T-helper 2 cell (primary cell): ENCODE results near the gene ARID1A.
"Not testable (repeated sequence)": the region's sequence is repeated elsewhere in the genome, so short reads cannot be mapped to it uniquely, and the experiment has no call there.

ENCODE experiments used
- DNase-seq, 5 experiments: peaks; one replicate each; pipeline versions ENCODE4 v3.0.0 to v3.0.0-alpha.2; 2012 to 2022
- total RNA-seq, 2 donors: gene quantifications; one replicate each; lab custom pipeline; 2026; lab: John Stamatoyannopoulos, UW

ARID1A gene
- 114 to 142 reads per million in 2 donors for total RNA-seq

DNA sequence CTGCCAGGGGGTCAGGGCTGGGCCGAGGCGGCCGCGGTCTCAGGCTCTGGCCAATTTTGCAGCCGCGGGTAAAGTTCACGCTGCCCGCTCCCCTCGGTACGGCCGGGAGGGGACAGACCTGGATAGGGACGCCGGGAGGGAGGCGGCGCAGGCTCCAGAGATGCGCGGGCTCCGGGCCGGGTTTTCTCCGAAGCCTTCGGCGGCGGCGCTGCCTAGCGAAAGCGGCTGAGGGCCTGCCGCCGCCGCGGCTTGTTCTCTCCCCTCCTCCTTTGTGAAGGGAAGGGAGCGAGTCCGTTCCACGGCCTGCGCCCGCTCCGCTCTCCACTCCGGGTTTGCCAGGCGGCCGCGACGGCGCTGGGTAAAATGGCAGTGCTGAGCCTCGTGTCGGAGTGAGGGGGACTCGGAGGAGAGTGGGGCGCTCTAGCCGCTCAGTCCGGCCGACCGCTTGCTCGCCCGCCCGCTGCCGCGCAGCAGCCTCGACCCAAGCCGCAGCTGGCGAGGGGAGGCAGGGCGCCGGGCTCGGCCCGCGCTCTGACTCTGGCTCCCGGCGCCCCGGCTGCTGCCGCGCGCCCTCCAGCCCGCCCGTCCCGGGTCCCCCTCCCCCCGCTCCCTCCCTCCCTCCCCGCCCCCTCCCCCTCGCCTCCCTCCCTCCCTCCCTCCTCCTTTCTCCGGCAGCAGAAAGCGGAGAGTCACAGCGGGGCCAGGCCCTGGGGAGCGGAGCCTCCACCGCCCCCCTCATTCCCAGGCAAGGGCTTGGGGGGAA is at the start of gene ARID1A:
TSS of gene ARID1A (plus strand) at position 660 of the 763 bp plus-strand sequence. CDS start 389 bp downstream, outside the sequence.
- peak; percentile 89 to 98 (median 94) for DNase-seq

DNA sequence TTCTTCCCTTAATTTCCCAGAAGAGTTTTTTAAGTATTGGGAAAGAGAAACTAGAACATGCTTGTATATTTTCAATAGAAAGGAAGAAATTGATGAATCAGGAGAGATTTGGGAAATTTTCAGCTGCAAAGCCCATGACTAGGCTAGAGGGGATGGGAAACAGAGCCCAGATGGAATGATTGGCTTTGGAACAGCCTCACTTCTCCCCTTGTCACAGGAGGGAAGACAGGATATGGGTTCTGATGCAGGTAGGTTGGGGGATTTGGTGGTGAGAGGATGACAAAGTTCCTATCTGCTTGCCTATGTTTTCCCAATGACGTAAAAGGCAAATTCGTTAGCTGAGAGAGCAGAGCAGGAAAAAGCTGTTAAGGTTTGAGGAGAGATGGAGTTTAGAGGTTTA is 31.0 kb upstream of the ARID1A start:
- no peak for DNase-seq

DNA sequence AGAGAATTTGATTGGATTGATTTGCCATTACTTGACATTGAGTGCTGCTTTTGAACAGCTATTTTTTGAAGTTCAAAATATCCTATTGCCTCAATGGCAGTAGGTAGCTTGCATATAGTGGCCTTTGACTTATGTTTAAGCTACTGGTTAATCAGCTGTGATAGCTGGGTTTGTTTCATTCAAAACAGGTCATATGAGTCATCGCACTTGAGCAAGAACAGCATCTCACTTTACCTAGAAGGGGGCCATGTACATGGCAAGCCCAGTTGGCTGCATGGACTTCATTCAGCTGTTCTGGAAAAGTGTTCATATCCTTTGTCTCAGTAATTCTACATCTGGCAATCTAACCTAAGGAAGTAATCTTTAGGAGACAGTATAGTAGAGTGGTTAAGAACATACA is 29.0 kb upstream of the ARID1A start:
- peak in 1 of 5 experiments; percentile 7 for DNase-seq

DNA sequence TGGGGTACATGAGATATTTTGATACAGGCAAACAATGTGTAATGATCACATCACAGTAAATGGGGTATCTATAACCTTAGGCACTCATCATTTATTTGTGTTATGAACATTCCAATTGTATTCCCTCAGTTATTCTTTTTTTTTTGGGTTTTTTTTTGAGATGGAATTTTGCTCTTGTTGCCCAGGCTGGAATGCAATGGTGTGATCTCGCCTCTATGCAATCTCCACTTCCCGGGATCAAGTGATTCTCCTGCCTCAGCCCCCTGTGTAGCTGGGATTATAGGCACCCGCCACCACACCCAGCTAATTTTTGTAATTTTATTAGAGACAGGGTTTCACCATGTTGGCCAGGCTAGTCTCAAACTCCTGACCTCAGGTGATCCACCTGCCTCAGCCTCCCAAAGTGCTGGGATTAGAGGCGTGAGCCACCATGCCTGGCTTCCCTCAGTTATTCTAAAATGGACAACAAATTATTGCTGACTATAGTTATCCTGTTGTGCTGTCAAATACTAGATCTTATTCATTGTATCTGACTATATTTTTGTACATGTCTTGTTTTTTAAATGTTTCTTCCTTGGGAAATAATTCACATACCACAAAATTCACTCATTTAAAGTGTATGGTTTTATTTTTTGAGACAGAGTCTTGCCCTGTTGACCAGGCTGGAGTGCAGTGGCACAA is 27.6 kb upstream of the ARID1A start:
- not testable (repeated sequence) for DNase-seq

DNA sequence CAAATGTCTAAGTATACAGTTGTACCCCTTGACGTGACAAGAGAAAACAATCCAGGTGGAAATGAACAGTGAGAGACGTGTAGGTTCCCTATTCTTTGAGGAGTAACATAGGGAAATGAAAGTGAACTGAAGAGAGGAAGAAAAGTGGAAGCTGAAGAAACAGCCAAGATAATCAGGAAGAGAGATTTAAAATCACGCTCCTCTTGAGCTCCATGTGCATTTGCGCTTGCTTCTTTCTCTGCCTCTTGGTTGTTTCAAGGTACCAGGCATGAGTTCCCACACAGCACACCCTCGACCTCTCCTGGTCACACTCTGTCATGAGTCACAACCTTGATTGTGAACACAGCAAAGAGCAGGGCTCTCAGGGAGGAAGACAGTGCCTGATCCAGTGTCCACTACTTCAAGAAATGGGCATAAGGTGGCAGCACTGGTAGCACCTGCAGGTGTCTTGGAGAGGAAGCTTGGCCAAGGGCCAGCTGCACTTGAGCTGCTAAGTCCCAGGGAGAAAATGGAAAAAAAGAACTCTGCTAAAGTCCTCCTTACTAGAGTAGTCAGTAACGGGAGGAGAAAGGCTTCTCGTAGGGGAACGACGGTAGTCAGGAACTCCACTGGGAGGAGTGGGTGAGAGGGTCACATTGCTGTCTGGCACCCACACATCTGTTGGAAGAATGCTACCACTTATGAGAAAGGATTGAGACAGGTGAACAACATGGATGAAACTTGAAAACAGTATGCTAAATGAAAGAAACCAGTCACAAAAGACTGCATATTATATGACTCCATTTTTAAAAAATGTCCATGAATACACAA is 18.3 kb upstream of the ARID1A start:
- peak in 4 of 5 experiments; percentile 9 to 70 (median 34) for DNase-seq

DNA sequence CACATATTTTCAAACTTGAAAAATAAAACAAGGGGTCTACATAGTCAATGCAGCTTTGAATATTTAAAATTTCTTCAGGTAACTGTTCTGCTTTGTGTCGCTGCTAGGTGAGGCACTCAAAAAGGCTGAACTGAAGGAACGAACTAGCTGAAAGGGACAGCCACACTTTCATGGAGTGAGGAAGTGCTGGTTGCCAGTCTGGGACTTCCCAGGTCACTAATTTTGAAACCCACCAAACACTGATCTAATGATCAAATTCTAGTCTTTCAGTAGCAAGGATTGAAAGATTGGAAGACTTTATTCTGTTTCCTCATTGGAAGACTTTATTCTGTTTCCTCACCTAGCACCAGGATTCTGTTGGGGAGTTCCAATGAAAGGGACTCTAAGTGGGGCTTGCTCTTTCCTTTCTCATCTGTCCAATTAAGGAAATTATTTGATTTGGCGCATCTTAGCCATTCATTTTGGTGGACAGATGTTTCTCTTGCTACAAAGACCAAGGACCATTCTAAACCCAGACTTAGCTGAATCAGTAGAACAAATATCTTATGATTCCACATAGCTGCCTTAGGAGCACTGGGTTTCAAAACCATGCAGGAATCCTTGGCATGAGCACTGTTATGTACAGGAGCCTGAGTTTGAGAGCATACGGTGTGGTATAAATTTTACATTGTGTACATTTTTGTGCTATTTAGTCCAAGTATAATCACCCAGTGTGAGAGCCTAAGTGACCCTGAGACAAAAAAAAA is 10.9 kb upstream of the ARID1A start:
- DNase-seq = no peak

DNA sequence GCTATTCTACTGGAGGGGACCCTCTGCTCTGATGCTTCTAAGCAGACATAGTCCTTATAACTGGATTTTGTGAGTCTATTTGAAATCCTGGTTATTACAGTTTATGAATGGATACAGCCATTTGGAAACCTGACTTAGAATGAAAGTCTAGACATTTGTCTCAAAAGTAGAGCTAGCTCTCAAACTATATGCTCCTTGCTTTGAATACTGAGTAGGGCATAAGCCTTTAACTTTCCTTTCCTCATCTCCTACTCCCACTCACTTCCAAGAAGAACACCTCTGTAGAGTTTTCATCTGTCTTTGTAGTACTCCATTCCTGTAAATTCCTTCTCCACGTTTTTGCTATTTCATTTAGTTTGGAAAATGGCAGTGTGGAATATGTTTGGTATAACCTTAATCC is 9.0 kb upstream of the ARID1A start:
- no peak for DNase-seq

DNA sequence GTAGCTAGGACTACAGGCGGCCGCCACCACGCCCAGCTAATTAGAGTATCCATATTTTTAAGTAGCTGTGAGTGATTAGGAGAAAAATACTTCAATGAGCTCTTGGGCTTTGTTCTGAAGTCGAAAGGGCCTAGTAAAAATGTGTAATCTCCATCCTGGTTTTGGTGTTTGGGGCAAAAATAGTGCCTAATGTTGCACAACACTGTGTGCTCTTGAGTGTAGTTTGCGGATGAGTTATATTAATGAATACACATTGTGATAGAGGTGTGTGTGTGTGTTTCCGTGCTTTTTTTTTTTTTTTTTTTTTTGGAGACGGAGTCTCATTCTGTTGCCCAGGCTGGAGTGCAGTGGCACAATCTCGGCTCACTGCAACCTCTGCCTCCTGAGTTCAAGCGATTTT is 6.3 kb upstream of the ARID1A start:
- no peak for DNase-seq

DNA sequence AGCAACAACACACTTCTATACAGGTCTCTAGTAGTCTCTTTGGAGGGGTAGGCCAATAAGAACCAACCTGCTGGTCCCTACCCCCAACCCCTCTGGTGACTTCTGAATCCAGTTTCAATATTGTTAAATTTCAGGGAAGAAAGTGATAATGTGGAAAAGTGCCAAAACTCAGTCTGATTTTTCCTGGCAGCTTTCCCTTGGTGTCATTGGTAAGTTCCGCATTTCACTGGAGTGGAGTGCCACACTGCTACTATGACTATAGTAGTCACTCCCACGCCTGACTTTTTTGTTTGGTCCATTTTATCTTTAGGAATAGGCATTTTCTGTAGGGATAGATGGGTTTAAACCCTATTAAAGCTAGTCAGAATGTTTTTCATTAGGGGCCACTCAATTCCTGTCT is 5.7 kb upstream of the ARID1A start:
- no peak for DNase-seq

DNA sequence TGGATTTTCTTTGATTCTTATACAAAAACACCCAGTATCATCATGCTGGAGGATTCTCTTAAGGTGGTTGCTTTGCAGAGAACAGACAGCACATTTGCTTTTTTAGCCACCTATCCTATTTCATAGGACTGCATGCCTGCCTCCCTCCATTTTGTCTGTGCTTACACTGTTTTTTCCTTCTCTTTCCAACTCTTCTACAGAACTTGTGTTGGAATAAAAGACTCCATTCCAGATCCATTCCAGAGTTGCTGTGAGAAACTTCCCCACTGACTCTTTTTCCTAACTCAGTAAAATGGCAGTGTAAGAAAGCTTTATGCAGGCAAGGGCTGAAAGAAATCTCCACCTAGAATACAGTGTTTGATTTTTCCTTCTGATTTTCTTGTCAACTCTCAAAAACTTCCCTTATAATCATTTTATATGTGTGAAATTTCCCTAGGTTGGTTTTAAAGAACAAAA is 5.2 kb upstream of the ARID1A start:
- no peak for DNase-seq

DNA sequence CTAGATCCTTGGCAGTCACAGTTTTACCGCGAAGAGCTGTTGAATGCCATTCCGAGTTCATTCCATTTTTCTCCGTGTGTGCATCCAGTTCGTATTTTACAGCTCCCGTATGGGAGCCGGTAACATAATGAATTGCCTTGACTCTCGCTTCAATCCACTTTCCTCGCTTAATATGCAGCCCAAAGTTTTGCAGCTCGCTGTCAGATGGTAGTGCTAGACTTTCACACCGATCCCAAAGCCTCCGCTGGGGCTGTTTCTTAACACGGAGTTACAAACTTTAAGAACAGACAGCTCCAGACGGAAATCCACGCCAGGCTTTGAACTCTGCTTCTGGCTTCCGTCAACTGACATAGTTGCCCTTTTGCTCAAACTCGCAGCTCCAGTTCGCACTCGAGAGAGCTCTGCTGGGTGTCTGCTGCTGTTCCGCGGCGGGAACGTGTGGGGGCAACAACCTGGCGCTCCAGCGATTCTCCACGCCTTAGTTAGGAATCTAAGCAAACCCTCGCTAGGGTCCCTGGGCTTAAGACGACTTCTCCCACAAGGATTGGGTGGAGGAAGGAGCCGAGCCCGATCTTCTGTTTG is 3.5 kb upstream of the ARID1A start:
- DNase-seq = peak; percentile 47 to 94 (median 77)

DNA sequence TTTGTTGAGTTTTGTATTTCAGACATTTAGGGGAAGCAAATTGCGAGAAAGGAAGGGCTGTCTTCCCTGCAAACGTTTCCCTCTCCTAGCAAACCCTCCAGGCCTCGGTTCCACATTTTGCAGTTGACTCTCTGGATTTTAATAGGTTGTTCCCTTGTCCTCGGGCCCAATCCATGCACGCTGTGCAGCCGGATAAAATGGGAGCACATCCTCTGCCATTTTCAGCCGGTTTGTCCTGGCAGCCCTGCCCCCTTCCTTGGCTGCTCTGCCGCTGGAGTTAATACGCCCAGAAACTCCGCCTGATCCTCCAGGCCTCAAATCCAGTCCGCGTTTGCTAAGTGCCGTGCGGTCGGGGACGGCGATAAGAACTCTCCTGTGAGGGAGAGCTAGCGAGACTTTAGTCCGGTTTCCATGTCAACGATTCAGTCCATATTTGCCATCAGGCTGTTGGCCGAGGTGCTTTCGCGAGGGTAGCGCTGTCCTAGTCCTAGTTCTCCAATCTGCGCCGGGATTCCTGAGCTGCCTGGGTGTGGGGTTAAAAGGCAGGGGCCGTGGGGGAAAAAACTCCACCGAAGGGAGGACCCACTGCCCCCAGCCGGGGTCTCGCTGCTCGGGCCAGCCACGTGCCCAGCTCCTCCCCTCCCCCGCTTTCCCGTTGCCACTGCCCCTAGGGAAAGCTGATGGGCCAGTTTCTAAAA is 2.9 kb upstream of the ARID1A start:
- DNase-seq = peak; percentile 68 to 98 (median 85)

DNA sequence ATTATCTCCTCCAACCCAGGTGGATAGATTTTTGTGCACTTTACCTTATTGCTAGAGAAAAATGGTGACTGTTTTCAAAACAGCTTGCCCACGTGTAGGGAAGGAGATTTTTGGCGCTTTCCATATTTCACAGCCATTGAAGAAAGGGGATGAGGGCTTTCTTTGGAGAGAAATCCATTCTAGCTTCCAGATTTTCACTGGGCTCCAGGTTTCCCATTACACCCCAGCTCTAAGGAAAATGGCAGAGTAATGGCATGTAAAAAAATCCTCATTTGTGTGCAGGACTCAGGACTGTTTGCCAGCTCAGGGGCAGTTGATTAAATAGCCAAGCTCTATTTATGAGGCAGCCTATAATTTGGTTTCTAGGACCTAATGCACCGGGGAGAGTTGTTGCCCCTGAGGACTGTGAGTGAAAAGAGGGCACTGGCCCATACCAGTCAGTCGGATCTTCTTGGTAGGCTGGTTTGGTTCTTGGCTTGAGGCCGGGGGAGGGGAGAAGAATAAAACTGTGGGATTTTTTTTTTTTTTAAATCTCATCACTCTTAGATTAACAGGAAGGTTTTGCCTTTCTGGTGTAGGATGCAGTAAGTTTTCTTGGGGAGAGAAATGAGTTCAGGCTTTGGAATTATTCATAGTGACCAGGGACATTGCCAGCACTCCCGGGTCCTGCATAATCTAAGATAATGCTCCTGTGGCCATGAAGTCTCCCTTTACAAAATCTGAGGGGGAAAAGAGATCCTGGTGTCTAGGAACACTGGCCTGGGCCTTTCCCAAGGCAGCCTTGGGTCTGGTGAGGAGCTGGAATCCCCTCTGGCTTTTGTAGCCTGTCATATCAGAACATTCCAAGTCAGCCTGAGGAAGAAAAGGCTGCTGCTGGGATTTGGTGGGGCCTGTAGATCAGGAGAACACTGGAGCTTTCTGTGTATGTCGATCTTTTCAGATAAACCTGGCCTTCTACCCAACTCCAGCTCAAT is 1.9 kb upstream of the ARID1A start:
- DNase-seq = peak in 1 of 5 experiments; percentile 22

DNA sequence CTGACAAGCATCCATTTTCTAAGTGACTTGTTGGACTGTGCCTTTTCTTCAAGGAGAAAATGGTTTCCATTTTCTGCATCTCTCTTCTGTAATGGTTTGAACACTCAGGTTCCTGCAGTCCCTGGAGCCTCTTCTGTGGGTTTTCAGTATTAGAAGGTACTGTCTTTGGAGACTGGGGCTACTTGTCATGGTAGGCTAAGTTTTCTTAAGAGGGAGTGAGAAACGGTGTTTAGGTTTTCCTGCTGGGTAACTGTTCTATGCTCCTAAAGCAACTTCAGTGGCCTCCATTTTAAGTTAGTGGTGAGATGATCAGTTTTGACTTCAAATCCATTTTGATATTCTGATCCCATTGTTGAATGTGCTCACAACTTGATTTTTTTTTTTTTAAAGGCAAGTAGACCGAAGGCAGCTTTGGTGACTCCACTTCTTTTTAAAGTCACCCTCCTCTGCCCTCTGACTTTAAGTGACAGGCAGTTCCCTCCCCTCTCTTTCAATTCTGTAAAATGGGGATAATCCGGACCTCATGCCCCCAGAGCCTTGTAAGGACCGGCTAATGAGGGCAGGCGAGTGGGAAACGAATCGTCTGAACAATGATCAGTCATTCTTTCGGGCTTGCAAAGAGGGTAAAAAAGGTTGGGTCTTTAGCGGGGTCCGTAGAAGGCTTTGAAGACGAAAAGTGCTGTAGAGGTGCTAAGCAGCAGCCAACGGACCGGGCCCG is 1.0 kb upstream of the ARID1A start:
- peak in 1 of 5 experiments; percentile 77 for DNase-seq

DNA sequence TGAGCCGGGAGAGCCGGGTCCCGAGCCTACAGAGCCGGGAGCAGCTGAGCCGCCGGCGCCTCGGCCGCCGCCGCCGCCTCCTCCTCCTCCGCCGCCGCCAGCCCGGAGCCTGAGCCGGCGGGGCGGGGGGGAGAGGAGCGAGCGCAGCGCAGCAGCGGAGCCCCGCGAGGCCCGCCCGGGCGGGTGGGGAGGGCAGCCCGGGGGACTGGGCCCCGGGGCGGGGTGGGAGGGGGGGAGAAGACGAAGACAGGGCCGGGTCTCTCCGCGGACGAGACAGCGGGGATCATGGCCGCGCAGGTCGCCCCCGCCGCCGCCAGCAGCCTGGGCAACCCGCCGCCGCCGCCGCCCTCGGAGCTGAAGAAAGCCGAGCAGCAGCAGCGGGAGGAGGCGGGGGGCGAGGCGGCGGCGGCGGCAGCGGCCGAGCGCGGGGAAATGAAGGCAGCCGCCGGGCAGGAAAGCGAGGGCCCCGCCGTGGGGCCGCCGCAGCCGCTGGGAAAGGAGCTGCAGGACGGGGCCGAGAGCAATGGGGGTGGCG is 371 bp downstream of the ARID1A start:
- DNase-seq = peak in 1 of 5 experiments; percentile 16

DNA sequence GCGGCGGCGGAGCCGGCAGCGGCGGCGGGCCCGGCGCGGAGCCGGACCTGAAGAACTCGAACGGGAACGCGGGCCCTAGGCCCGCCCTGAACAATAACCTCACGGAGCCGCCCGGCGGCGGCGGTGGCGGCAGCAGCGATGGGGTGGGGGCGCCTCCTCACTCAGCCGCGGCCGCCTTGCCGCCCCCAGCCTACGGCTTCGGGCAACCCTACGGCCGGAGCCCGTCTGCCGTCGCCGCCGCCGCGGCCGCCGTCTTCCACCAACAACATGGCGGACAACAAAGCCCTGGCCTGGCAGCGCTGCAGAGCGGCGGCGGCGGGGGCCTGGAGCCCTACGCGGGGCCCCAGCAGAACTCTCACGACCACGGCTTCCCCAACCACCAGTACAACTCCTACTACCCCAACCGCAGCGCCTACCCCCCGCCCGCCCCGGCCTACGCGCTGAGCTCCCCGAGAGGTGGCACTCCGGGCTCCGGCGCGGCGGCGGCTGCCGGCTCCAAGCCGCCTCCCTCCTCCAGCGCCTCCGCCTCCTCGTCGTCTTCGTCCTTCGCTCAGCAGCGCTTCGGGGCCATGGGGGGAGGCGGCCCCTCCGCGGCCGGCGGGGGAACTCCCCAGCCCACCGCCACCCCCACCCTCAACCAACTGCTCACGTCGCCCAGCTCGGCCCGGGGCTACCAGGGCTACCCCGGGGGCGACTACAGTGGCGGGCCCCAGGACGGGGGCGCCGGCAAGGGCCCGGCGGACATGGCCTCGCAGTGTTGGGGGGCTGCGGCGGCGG is 1.0 kb downstream of the ARID1A start:
- peak; percentile 41 to 80 (median 71) for DNase-seq

DNA sequence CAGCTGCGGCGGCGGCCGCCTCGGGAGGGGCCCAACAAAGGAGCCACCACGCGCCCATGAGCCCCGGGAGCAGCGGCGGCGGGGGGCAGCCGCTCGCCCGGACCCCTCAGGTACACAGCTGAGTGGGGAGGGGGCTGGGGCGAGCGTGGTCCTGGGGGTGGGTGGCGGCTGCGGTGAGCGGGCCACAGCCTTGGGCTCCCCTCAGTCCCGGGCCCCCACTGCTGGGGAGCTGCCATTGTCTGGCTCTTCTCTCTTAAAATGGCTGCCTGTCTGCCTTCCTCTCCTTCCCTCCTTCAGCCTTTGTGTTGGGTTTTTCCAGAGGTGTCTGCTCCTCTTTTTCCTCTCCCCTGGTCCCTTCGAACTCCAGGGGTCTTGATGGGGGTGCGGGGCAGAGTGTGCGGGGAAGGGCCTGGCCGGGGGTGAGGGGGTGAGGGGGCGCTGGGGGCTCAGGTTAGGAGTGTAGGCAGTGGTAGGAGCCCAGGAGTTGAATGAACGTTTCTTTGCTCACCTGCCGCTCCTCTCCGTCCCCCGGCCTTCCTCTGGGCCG is 1.7 kb downstream of the ARID1A start:
- peak in 2 of 5 experiments; percentile 11 to 32 for DNase-seq
